HG02970 (cell line): Measurements from ENCODE around the gene SYTL3.
A peak's percentile ranks its signal among the peaks of the same experiment; 100 is the strongest.
"Not testable (repeated sequence)": the region's sequence is repeated elsewhere in the genome, so short reads cannot be mapped to it uniquely, and the experiment has no call there.

Source experiments
- ATAC-seq: cut with Tn5 transposase; IDR thresholded peaks from one replicate; pipeline ENCODE4 v1.9.1; 2021; ENCODE audit warnings: mild to moderate bottlenecking, moderate library complexity, moderate number of reproducible peaks; ENCODE audit not compliant: unreplicated experiment, low FRiP score

Gene SYTL3

GRCh38 chr6:158686311-158686710, 36.5 kb downstream of the SYTL3 start:
- no peak for ATAC-seq

GRCh38 chr6:158686791-158687381, 37.0 kb downstream of the SYTL3 start:
- no peak for ATAC-seq

GRCh38 chr6:158687506-158687905, 37.7 kb downstream of the SYTL3 start:
- ATAC-seq = no peak

GRCh38 chr6:158688860-158689259, 39.0 kb downstream of the SYTL3 start:
- no peak for ATAC-seq

- no peak for ATAC-seq
Measured at GRCh38 chr6:158694913-158695312, 45.1 kb downstream of the SYTL3 start.

GRCh38 chr6:158697811-158698210, 48.0 kb downstream of the SYTL3 start:
- no peak for ATAC-seq

- no peak for ATAC-seq
Measured at GRCh38 chr6:158698931-158699330, 49.1 kb downstream of the SYTL3 start.

GRCh38 chr6:158701268-158701667, 51.4 kb downstream of the SYTL3 start:
- not testable (repeated sequence) for ATAC-seq

- no peak for ATAC-seq
Measured at GRCh38 chr6:158703111-158703836, 53.4 kb downstream of the SYTL3 start.

GRCh38 chr6:158703837-158704822, 54.3 kb downstream of the SYTL3 start:
- peak; percentile 85 for ATAC-seq

- ATAC-seq = no peak
Measured at GRCh38 chr6:158705386-158706126, 55.7 kb downstream of the SYTL3 start.

GRCh38 chr6:158706369-158706982, 56.6 kb downstream of the SYTL3 start:
- ATAC-seq = no peak

- ATAC-seq = no peak
Measured at GRCh38 chr6:158707120-158707820, 57.4 kb downstream of the SYTL3 start.

GRCh38 chr6:158707821-158708195, 58.0 kb downstream of the SYTL3 start:
- no peak for ATAC-seq

GRCh38 chr6:158708239-158708638, 58.4 kb downstream of the SYTL3 start:
- no peak for ATAC-seq

GRCh38 chr6:158709809-158710208, 60.0 kb downstream of the SYTL3 start:
- no peak for ATAC-seq

- ATAC-seq = no peak
Measured at GRCh38 chr6:158711264-158711663, 61.4 kb downstream of the SYTL3 start.

GRCh38 chr6:158713469-158713868, 63.6 kb downstream of the SYTL3 start:
- ATAC-seq = no peak

GRCh38 chr6:158714706-158715105, 64.9 kb downstream of the SYTL3 start:
- no peak for ATAC-seq
